NCI-H128 (cell line): ENCODE data around the gene TMPRSS2.

ENCODE experiments used
- DNase-seq: peaks from one replicate; lab custom pipeline; 2025; ENCODE audit not compliant: unreplicated experiment; lab: John Stamatoyannopoulos, UW

Gene TMPRSS2

DNA sequence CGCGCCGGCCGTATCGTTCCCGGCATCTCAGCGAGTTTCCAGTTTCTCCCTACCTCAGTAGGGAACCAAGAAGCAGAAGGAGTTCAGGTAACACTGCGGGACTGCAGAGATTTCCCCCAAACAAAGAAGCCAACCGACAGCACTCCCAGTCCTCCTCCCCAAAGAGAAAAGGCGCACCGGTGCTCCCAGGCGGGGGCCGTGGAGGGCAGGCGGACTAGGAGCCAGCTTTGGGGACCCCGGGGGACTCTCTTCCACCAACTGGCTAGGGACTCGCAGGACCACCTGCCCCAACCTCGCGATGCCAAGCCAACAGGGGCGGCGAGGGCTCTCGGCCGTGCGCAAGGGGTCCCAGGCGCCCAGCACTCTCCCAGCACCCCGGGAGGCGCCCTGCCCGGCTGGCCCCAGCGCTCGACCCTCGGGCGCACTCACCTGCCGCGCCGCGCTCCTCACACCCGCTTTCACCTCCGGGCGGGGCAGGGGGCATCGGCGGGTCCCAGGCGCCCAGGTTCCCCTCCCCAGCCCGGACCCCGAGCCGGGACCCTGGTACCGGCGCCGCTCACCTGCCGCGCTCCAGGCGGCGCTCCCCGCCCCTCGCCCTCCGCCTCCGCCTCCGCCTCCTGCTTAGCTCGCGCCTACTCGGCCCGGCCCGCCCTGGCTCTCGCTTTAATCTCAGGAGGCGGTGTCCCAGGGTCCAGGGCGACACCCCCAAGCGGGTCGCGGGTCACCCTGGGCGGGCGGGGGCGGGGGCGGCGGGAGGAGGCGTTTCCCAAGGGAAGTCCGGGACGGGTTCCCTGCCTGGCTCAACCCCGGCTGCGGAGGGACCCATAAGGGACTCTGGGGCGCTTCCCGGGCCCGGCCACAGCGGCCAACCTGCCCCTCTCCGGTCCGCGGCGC lies at the start of gene TMPRSS2:
Gene TMPRSS2 (minus strand): TSS at position 638 of the 894 bp plus-strand sequence. CDS start 10,025 bp downstream, outside the sequence.
- DNase-seq: no peak

DNA sequence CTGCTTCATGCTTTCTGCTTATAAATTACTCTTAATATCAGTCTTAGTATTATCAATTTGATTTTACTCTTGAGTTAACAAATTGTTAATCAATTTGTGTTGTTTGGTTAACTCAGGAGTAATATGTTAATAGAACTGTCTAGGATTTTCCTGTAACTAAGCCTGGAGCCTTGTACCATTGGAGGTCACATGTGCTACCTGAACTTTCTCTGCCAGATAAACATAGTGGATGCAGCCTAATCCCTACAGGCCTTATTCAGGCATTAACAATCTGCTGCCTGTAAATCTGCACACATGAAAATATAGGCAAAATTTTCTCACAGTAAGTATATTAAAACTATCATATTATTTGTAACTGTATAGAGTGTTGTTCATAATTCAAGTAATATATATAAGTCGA lies 47.1 kb upstream of the TMPRSS2 start:
- no peak for DNase-seq

DNA sequence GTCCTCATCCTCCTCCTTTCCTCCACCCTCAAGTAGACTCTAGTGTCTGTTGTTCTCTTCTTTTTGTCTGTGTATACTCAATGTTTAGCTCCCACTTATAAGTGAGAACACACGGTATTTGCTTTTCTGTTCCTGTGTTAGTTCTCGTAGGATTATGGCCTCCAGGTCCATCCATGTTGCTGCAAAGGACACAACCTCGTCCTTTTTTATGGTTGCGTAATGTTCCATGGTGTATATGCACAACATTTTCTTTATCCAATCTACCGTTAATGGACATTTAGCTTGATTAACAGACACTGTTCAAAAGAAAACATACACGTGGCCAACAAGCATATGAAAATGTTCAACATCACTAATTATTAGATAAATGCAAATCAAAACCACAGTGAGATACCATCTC lies 44.3 kb upstream of the TMPRSS2 start:
- no peak for DNase-seq

DNA sequence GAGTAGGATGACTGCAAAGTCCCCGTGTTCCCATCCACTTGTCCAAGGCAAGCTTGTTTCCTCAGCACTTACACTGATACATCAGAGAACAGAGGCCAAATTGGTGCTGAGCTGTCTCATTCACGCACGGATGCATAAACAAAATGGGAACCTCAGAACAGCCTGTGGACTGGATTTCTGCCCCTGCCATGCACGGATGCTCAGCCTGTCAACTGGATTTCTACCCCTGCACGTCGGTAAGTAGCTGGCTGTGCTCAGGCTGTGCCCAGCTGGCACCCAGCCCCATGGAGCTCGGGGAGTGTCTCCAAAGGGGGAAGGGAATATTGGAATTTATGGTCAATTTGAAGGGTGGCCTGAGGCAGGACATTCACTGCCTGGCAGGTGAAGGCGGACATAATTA lies 40.8 kb upstream of the TMPRSS2 start:
- DNase-seq: no peak

DNA sequence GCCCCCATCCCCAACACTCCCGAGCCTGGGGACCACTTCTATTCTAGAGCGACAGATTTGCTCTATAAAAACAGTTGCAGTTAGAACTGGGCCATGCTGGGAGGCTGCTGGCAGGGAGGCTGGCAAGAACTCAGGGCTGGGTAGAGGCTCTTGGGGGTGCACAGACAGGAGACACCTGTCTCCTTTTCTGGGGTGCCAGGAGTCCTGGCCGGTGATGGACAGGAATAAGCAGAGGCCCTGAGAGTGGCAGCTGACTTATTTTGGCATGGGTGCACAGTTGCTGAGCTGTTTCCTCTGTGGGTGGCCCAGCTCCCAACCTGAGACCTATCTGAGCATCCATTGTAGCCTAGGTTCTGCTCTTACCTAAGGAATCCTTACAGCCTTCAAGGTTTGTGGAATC lies 39.2 kb upstream of the TMPRSS2 start:
- DNase-seq: no peak

DNA sequence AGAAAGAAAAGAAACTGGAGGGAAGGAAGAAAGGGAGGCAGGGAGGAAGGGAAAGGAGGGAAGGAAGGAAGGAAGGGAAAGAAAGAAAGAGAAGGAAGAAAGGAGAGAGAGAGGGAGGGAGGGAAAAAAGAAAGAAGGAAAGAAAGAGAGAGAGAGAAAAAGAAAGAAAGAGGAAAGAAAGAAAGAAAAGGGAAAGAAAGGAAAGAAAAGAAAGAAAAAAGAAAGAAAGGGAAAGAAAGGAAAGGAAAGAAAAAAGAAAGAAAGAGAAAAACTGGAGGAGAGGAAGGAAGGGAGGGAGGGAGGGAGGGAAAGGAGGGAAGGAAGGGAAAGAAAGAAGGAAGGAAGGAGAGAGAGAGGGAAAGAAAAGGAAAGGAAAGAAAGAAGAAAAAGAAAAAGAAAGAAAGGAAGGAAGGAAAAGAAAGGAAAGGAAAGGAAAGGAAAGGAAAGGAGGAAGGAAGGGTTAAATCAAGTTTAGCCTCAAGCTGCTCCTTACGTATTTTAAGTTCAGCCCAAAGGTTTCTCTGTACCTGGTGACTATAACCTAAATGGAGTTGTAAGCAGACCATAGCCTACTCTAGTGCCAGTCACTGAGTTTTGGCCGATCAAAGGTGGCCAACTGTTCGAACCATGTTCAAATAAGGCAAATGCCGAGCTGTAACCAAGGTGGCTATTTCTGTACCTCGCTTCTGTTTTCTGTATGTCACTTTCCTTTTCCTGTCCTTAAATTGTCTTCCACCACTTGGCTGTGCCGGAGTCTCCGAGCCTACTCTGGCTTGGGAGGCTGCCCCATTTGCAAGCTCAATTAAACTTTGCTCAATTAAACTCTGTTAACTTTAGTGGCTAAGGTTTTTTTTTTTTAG lies 37.8 kb upstream of the TMPRSS2 start:
- DNase-seq: no peak

DNA sequence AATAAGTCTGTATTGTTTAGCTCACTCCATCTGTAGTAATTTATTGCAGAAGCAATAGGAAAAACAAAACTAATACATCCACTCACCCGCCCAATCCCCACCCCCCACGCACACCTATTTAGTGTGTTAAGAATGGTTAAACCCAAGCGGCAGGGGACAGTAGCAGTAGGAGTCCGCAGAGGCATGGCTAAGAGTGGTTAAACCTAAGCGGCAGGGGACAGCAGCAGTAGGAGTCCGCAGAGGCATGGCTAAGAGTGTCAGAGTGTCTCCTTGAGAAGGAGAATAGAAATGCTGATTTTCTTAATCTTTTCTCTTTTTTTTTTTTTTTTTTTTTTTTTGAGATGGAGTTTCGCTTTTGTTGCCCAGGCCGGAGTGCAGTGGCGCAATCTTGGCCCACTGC lies 34.8 kb upstream of the TMPRSS2 start:
- DNase-seq: no peak

DNA sequence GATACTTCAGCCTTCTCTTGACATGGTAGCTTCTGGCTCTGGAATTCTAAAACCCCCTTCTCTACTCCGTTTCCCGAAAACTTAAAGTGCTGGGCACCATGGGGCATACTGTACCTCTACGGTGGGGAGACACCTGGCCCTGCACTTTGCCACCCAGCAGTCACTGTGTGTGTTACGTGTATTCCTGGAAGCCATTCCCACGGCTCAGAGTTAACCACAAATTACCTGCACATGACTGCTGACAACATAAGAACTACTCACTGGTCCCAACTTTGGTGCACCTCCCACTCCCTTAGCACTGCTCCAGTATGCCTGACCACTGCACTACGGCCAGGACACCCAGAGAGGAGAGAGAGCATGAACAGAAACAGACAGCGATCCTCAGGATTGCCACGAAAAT lies 29.4 kb upstream of the TMPRSS2 start:
- DNase-seq: no peak

DNA sequence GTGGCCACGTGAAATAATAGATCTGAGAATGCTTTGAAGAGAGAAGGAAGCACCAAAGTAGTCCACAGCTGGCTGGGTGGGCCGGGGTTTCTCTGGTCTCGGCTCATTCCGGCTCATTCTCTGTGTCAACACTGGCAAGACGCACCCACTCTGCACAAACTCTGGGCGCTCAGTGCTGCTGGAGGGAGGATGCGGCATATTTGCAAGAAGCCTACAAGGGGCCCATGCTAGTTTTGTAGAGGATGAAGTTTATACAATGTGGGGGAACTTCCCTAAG lies 28.8 kb upstream of the TMPRSS2 start:
- DNase-seq: no peak

DNA sequence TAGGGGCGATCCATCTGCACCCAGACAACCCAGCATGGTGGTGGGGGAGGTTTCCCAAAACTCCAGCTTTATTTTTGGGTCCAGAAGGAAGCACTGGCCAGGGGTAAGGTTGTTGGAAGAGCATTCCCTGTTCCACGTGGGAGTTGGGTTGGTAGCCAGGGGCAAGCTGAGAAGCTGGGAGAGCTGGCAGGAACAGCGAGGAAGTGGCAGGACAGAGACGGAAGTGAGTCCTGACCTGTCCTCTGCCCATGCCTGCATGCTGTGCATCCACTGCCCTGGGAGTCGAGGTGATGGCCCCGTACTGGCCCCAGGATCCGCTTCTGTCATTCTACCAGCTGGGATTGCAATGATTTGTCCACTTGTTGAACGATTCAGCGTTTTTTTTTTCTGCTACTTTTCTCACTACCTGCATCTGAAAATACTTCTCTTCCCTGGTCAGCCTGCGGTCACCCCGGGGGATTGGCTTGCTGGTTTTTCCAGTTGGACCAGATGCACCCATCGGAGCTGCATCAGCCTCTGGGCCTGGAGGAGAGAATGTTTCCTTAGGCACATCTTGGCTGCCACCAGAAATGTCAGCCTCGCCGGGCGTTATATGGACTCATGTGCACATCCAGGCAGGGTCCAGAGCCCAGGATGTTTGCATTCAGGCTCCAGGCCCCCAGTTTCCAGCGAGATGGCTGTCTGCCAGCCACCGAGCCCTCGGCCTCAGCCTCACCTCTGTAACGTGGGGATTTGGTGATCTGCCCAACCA lies 28.3 kb upstream of the TMPRSS2 start:
- no peak for DNase-seq

DNA sequence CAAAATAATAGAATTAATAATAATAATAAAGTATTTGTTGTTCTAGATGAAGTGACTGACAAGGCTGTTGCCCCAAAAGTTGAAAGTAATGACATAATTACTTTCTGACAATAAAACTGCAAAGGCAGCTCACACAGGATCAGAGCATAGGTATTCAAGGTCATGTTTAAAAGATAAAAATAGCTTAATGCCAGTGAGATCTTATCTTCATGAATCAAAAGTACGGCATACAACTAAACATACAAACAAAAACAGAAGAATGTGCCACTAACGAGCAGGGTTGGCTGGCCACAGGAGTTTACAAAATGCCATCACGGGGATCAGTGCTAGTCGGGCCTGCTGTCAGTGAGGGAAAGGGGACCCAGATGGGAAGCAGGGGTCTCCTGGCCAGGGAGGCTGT lies 22.4 kb upstream of the TMPRSS2 start:
- DNase-seq: no peak

DNA sequence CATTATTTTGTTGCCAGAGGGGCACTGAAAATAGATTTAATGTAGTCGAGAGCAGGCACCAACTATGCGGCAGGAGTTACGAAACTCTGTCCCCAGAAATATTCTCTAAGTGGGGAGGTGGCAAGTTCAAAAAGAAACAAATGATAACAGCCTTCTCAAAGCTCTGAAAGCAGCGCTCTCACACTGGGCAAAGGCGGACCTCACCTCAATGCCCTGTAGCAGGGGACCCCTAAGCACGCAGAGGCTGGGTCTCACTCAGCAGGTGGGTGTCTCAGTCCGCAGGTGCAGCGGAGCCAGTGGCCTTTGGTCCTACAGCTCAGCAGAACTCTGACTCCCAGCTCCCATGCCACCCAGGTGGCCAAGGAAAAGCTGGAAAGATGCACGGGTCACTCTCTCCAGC lies 21.8 kb upstream of the TMPRSS2 start:
- DNase-seq: no peak

DNA sequence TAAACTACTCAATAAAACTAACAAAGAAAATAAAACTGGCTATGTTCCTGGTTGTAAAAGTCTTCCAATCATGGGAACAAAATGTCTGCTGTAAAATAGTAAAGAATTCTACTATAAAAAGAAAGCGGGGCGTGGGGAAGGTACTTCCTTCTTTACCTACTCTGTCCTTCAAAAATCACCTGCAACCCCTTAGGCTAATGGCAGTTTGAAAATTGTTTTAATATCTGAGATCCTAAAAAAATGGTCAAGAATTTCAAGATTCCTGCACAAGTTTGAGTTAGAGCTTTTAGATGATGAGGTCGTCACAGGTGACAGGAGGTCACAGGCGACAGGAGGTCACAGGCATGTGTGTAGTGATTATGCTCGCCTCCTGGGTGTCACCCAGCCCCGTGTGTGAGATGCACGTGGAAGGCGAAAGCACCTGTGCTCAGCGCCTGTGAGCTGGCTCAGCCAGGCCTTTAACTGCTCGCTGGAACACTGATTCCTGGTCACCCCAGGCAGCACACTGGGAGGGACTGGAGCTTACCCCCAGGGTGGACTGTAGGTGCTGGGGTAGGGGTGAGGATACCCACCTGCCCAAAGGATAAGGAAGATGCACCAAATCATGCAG lies 18.6 kb upstream of the TMPRSS2 start:
- DNase-seq: no peak

DNA sequence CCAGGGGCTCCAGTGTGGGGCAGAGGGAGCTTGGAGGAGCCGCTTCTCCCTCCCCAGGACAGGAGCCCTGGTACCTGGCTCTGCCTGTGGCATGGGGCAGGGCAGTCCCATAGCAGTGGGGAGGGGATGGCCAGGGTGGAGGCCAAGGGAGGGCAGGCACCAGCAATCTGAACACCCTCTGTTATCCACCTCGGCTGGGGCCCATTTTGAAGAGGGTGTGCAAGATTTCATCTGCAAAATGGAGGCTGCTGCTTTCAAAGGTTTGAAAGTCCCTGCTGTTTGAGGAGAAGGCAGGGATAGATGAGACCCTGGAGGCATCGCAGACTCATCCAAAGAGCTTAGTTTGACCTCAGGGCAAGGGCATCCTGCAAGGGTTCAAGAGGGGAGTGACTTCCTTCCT lies 15.2 kb upstream of the TMPRSS2 start:
- DNase-seq: no peak

DNA sequence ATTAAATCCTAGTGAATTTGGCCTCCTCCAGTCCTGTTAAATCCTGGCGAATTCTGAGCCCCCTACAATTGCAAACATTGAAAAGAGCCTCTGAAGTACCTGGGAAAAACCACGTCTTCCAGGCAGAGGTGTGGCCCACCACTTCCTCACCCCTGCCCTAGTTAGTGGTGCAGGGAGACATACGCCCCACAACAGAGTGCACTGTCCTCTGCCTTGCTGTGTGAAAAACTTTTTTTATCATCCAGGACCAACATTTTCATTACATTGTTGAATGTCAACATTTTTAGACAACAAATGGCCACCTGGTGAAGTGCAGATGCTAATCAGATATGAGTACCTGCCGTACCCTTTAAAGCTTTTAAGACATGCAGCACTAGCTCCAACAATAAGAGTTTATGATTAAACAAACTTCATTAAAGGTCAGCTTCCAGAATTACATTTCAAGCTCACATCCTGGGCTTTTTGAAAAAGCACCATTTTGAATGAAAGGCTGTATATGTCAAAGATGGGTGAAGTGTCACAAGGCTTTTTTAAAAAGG lies 13.6 kb upstream of the TMPRSS2 start:
- DNase-seq: no peak

DNA sequence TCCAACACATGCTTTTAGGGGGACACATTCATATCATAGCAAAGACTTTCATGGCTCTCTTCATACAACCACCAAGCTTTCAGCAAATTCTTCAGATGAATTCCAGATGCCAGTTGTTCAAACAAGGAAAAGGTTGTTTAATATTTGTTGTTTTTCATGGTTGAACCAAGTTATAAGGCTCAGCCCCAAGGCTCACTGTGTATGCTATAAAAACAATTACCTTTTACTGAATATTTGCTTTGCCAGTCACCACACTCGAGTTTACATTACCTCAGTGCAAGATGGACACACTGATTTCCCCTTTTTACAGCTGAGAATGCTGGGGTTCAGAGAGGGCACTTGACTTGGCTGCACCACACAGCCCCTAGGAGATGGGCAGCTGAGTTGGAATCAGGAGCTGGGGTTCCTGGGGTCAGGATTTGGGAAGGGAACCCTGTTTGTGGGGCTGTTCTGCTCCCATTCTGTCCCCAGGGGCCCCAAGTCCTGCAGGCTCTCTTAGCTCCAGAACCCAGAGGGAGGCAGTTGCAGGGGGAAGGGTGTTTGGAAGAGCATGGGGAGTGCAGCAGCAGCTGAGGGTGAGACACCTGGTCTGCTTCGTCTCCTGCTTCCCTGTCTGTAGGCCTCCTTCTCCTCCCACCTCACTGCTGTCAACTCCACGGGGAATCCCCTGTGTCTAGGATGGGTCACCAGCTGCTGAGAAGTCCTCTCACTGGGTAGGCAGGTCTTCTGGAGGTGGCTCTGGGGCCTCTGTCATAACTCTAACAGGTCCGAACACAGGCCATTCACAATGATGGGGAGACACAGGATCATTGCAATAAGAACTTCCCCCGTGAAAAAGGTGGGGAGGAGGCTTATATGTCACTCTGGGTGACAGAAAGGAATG lies 12.8 kb upstream of the TMPRSS2 start:
- no peak for DNase-seq

DNA sequence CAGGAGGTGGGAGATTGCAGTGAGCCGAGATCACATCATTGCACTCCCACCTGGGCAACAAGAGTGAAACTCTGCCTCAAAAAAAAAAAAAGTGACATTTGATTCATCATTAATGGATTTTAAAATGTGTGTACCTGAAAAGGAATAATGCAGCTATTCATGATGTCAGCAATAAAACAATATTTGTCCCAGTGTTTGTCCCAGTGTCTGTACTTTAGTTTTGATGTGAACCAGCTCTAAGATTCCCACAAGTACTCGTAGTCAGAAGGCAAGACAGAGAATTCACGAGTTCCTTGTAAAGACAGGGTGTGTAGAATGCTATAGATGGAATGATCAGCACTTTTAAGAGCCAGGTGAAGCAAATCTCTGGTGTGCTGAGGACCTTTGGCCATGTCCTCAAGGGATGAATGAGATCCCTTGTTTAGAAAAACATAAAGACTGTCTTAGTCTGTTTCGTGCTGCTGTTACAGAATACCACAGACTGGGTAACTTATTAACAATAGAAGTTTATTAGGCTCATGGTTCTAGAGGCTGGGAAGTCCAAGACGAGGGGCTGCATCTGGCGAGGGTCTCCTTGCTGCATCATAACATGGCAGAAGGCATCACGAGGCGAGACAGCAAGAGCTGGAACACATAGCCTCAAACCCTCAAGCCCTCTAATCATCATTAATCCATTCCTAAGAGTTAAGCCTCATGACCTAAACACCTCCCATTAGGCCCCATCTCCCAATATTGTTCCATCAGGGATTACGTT lies 12.0 kb upstream of the TMPRSS2 start:
- no peak for DNase-seq

DNA sequence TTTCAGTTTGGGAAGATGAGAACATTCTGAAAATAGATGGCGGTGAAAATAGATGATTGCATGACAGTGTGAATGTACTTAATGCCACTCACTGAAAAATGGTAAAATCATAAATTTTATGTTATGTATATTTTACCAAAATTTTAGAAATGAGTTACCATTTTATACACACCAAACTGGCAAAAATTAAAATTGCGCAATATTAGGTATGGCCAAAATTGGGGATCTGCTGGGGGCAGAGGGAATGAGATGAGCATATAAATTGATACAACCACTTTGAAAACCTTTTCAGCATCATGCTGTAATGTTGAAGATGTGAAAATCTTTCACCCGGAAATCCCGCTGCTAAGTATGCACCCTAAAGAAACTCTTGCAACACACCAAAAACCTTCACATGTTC lies 10.8 kb upstream of the TMPRSS2 start:
- no peak for DNase-seq

DNA sequence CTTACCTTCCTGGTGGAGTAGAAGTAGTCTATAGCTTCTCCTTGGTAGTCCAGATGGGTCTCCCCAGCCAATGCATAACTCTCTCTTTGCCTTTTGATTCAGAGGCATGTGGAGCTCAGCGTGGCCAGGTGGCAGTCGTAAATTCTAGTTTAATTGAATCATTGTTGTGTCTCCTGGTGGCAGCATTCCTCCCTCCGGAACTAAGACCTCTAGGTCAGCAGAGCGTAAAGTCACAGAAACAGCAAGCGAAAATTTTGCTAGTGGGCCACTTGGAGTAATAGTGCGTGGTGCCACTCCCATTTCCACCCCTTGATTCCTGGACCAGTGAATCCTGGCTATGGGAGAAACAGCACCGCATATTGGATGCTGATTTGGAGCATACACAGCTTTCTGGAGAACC lies 3.9 kb upstream of the TMPRSS2 start:
- no peak for DNase-seq
